Stimulated activated CD8-positive, alpha-beta memory T cell treated with anti-CD3 and anti-CD28 coated beads, Interleukin-15, amount 100 ng/mL, for 1 hour (primary cell): ENCODE results near the gene IGF1.

Source experiments
- DNase-seq: peaks from one replicate; pipeline ENCODE4 v3.0.0-alpha.2; 2020; ENCODE audit warnings: low read depth

Gene IGF1

GRCh38 chr12:102480406-102480805 is at the start of gene IGF1:
IGF1 (minus strand) TSS chr12:102480563; CDS start chr12:102480381, 182 bp downstream.
- no peak for DNase-seq

- no peak for DNase-seq
These were observed 47.7 kb upstream of the IGF1 start for GRCh38 chr12:102528111-102528510.

GRCh38 chr12:102527171-102527720 is 46.9 kb upstream of the IGF1 start:
- DNase-seq, result no peak

DNA sequence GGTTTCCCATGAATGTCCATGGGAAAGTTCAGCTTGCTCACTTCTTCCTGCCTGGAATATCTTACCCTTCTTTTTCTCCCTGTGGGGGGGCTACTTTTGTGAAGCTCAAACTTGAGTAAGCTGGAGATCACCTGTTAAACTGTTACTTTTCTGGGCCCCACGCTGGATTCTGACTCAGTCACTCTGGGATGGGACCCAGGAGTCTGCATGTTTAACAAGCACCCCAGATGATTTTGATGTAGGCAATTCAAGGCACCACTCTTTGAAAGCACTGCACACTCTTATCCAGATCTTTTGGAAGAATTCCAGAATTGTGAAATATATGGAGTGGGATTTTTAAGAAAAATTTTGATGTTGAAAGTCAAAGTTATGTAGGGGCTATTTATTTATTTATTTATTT is 46.3 kb upstream of the IGF1 start:
- DNase-seq, result no peak

- DNase-seq, result no peak
These were observed 42.4 kb upstream of the IGF1 start for GRCh38 chr12:102522768-102523167.

DNA sequence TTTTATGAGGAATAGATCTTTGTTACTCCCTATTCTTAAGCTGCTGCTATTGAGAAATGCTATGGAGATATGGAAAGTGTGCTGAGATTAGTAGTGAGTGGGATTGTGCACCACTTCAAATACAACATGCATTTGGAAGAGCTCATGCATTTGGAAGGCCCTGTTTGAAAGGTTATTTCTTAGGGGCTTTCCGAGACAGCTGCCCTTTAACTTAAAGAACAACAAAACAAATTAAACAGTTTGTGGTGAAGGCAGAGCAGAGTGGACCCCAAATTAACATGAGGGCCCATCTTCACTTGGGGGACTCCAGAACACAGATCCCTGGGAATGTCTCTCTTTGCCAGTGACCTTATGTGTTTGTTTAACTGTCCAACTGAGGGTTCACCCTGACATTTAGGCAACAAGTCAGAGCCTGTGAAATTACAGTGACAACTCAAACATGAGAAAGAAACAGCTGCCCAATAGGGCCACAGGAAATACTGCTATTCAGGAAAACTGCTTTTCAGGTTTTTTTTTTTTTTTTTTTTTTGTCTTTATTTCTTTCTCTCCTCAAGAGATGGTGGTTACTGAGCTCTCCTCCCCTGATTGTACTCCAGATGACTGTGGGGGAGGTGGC is 41.4 kb upstream of the IGF1 start:
- DNase-seq, result no peak

- no peak for DNase-seq
These were observed 38.5 kb upstream of the IGF1 start for GRCh38 chr12:102518871-102519270.

GRCh38 chr12:102514696-102515095 is 34.3 kb upstream of the IGF1 start:
- DNase-seq, result no peak

GRCh38 chr12:102513739-102514138 is 33.4 kb upstream of the IGF1 start:
- no peak for DNase-seq

GRCh38 chr12:102513272-102513671 is 32.9 kb upstream of the IGF1 start:
- DNase-seq, result no peak

DNA sequence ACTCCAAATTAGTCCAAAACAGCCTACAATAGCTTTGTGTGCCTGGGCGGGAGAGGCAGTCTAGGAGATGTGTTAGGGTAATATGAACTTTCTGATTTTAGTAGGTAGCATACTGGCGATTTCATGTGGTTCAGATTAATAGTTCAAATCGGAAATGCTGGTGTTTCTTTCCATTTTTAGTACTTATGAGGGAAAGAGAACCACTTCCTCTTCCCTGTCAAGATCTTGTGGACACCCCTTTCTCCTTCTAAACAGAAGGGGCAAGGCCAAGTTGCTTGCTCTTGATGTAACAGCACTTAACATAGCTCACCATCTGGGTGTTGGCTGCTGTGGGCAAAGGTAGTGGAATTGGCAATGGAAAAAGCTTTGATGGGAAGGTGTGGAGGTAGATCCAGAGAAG is 32.2 kb upstream of the IGF1 start:
- DNase-seq, result no peak

DNA sequence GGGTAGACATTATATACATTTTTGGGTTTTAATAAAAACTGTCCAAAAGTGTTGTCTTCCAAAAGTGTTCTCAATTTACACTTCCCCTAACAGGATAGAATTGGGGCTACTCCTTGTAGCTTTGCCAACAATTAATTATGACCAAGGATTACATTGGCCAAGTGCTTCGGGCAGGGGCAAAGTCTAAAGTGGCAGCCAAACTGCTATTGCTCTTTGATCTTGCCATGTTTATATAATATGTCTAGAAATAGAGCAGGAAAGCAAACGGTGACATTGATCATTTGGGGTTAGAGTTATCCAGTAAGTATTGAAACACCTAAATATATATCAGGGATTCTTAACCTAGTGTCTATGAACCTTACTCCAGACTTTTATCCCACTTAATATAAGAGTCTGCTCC is 31.2 kb upstream of the IGF1 start:
- DNase-seq, result no peak

DNA sequence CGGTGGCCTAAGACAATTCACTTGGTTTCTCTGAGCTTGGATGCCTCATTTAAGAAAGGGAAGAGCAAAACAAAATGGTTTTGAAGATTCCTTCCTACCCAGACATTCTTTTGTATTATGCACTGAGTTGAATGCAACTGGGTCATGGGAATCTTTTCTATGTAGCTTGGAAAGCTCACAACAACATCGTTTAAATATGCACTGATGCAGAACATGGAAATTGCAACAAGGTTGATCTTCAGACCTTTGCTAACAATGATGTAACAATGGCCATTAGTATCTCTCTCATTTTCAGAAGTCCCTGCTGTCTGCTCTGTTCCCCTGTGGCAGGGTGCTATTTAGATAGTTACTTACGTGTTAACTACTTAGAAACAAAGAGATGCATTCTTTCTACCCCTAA is 30.1 kb upstream of the IGF1 start:
- no peak for DNase-seq

GRCh38 chr12:102510031-102510430 is 29.7 kb upstream of the IGF1 start:
- no peak for DNase-seq

DNA sequence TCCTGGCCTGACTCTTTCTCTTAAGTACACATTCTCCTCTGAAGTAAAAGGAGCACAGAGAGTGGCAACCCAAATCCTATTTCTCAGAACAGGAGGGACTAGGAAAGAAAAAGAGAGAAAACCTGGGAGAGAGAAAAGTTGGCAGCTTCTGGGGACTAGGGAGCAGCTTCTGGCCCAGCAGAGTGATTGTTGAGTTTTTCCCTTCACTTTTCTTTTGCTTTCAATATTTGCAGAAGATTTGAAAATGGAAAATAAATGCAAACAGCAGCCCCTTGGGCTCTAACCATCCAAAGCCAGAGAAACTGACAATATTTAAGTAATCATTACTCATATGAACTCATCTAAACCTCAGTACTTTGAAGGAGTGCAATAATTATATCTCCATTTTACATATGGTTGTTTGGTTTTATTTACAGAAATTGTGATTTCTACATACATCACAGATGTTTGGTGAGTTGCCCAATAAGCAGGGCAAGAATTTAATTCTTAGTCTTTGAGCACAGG is 28.8 kb upstream of the IGF1 start:
- no peak for DNase-seq

DNA sequence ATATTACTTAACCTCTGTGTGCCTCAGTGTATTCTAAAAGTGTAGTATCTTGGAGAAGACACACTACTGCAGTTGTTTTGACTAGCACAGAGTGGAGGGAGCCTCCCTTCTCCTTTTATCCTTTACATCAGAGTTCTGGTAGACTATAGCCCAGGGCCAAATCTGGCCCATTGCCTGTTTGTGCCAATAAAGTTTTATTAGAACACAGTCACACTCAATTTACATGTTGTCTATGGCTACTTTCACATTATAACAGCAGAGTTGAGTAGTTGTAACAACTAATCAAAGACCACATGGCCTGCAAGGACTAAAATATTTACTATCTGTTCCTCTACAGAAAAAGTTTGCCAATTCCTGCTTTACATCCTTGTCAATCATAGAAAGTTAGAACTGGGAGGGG is 27.7 kb upstream of the IGF1 start:
- DNase-seq, result no peak

GRCh38 chr12:102507301-102507700 is 26.9 kb upstream of the IGF1 start:
- DNase-seq, result no peak

- DNase-seq, result no peak
These were observed 24.5 kb upstream of the IGF1 start for GRCh38 chr12:102504871-102505270.

- no peak for DNase-seq
These were observed 23.9 kb upstream of the IGF1 start for GRCh38 chr12:102504280-102504679.

DNA sequence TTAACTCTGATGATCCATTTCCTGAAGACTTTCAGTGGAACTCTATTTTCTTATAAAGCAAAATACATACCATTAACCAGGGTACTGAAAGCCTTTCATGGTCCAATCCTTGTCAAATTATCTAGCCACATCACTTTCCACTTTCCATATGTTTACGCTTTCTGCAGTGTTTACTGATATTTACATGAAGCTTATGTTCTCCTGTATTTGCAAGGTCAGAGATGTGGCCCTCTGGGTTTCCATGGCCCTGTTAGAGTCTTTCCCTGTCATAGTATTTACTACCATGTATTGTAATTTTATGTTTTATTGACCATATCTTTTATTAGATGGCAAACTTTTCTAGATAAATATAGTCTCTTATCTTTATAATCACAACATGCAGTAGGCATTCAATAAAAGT is 23.5 kb upstream of the IGF1 start:
- no peak for DNase-seq

DNA sequence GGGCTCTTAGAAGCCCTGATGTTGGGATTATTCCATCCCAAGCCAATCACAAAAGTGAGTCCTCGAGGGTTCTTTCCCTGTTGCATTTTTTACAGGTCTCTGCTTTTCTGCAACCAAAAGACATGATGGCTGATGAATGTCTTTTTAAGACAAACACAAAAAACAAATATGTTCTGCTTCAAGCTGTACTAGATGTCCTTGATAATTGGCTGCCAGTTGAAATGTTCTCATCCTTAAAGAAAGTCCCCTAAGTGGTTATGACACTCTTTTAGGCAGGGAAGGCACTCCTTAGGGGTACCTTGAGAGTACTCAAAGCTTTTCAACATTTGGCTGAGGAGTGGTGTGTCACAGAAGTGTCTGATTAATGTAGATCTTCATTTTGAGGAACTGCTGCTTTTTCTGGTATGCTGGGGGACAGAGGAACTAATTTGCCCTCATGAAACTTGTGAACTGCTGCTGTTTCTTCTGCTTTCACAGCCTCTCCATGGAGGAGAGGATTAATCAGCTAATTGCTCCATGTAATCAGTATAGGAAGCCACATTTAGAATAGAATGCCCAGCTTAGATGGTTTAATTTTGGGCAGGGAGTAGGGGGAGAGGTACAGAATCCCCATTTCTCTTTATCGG is 22.8 kb upstream of the IGF1 start:
- no peak for DNase-seq

DNA sequence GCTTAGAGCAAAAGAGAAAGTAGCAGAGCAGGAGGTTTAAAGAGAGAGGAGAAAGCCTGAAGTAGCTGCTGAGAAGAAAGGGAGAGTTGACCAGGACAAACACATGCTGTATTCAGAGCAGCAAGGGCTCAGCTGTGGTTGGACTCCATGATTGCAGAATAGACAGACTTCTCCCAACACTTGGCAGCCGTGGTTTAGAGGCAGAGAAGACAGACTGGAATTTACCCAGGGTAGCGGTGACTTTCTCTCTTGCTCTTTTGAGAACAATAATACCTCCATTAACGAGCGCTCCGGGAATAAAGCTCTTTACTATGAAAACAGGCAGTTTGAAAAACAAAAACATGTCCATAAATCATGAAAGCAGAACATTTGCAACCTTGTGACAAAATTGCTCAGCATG is 21.4 kb upstream of the IGF1 start:
- no peak for DNase-seq

DNA sequence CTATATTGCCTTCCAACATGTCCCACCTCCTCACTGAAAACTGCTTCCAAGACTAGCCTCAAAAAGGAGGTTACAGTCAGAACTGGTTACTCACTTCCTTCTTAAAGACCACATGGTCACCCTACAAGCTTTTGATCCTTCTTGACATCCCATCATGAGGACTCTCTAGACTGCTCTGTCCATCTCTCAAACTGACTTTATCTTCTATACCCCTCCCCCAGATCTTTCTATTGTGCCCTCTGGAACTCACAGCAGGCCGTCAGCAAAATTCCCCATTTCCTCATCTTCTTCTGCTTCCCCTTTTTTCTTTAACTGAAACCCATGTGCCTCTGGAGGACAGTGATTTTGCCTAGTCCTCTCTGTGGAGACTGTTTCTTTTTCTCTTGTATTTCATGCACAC is 18.1 kb upstream of the IGF1 start:
- no peak for DNase-seq

- no peak for DNase-seq
These were observed 17.4 kb upstream of the IGF1 start for GRCh38 chr12:102497743-102498142.
